OCI-LY7 (cell line): ENCODE measurements around the gene GIPC3. TPM values are rescaled to one million over a fixed set of nuclear protein-coding genes. Genes with fewer than 3 reads are reported as not detected.

Experiments used
- BruUV-seq: library from RNA; stranded (reverse); fragments of 400-500 nt; replicated peaks from 2 replicates; lab custom pipeline; 2021; lab: Mats Ljungman, UMichigan
- CTCF ChIA-PET: fragments of 300-600 bp; sonication (Branson Sonifier 250); formaldehyde crosslinking; loops from one replicate; lab custom pipeline; 2022; ENCODE audit warnings: antibody characterized with exemption; ENCODE audit not compliant: unreplicated experiment; lab: Charles Lee
- POLR2A ChIA-PET: fragments of 300-600 bp; sonication (Branson Sonifier 250); formaldehyde crosslinking; loops from one replicate; lab custom pipeline; 2022; ENCODE audit warnings: antibody characterized with exemption; lab: Charles Lee
- DNase-seq: peaks from one replicate; pipeline ENCODE4 v3.0.0-alpha.2; 2015; ENCODE audit warnings: low spot score
- H2AFZ ChIP-seq: fragments of 200-600 bp; sonication (generic), shearing (Covaris generic); 2 replicates; pipeline ENCODE4 v1.6.1; 2014; ENCODE audit warnings: mild to moderate bottlenecking, antibody characterized with exemption, low read length, moderate library complexity
- H3K27ac ChIP-seq: fragments of 200-600 bp; sonication (generic); 2 replicates; pipeline ENCODE4 v1.5.1; 2014; ENCODE audit warnings: mixed run types, low read depth, mild to moderate bottlenecking, moderate library complexity, low read length, inconsistent platforms; ENCODE audit not compliant: poor library complexity, severe bottlenecking
- H3K36me3 ChIP-seq: fragments of 200-600 bp; sonication (generic); 2 replicates; pipeline ENCODE4 v1.6.1; 2014; ENCODE audit warnings: mild to moderate bottlenecking, antibody characterized with exemption, low read length, moderate library complexity, mixed read lengths; ENCODE audit not compliant: insufficient read depth
- H3K4me1 ChIP-seq: fragments of 200-600 bp; sonication (generic); 2 replicates; pipeline ENCODE4 v1.5.1; 2014; ENCODE audit warnings: mild to moderate bottlenecking, low read length; ENCODE audit not compliant: insufficient read depth, poor library complexity, severe bottlenecking
- H3K4me2 ChIP-seq: fragments of 200-600 bp; sonication (generic); 2 replicates; pipeline ENCODE4 v1.6.1; 2014; ENCODE audit warnings: mild to moderate bottlenecking, low read length
- H3K4me3 ChIP-seq: fragments of 200-600 bp; sonication (generic); 2 replicates; pipeline ENCODE4 v1.5.1; 2014; ENCODE audit warnings: mild to moderate bottlenecking, low read depth, low read length; ENCODE audit not compliant: poor library complexity, severe bottlenecking
- H3K79me2 ChIP-seq: fragments of 200-600 bp; sonication (generic); 2 replicates; pipeline ENCODE4 v1.6.1; 2016; ENCODE audit warnings: low read depth, mild to moderate bottlenecking, low read length, moderate library complexity, mixed read lengths; ENCODE audit not compliant: insufficient read depth
- H3K9me2 ChIP-seq: fragments of 200-600 bp; sonication (generic); 2 replicates; pipeline ENCODE4 v1.6.1; 2016; ENCODE audit warnings: mild to moderate bottlenecking, low read length, mixed read lengths; ENCODE audit not compliant: insufficient read depth
- H3K9me3 ChIP-seq: fragments of 200-600 bp; sonication (generic); 2 replicates; pipeline ENCODE4 v1.6.1; 2014; ENCODE audit warnings: mild to moderate bottlenecking, mixed run types, low read length, mixed read lengths
- H4K20me1 ChIP-seq: fragments of 200-600 bp; sonication (generic); 2 replicates; pipeline ENCODE4 v1.6.1; 2014; ENCODE audit warnings: mild to moderate bottlenecking, antibody characterized with exemption, low read length, moderate library complexity, mixed read lengths; ENCODE audit not compliant: insufficient read depth
- CTCF ChIP-seq: fragments of 200-600 bp; sonication (generic); conservative IDR thresholded peaks from 2 replicates; pipeline ENCODE4 v1.5.1; 2014; ENCODE audit warnings: mild to moderate bottlenecking, antibody characterized with exemption, low read length, moderate library complexity, mixed read lengths
- EZH2phosphoT487 ChIP-seq: fragments of 200-600 bp; sonication (generic); IDR thresholded peaks from 2 replicates; pipeline ENCODE4 v1.6.1; 2018; ENCODE audit warnings: low read depth, borderline replicate concordance, mild to moderate bottlenecking, mixed run types, antibody characterized with exemption, low read length, moderate library complexity, mixed read lengths
- intact Hi-C: fragments of 100-400 bp; cut with micrococcal nuclease; formaldehyde crosslinking; loops from one replicate; pipeline ENCODE4 v1.10.0; 2022; ENCODE audit not compliant: unreplicated experiment
- small RNA-seq: library from RNA; depleted of rRNA; stranded (forward); fragments of <200 nt; gene quantifications from one replicate; pipeline ENCODE3, GENCODE V24; 2014
- total RNA-seq, 2 experiments: library from RNA; depleted of rRNA in 1 of 2; stranded (reverse); fragments of >200 nt in 1 of 2; shearing (Covaris generic) in 1 of 2; gene quantifications; 2 replicates each; pipeline ENCODE4 v1.2.3, GENCODE V29; 2014 to 2022

GIPC3 gene
- total RNA-seq, 2 experiments from 2014 or later, result not detected

GRCh38 chr19:3641515-3642269 is 56.4 kb downstream of the GIPC3 start:
- H3K27ac ChIP-seq, result no peak overlapping the region
- H3K36me3 ChIP-seq, result no peaks in the 10 kb centered on the region
- no TSS peak for BruUV-seq
- intact Hi-C loops, result no loop called here
- H3K9me3 ChIP-seq, result no peaks in the 10 kb centered on the region
- H3K4me2 ChIP-seq, result no peak overlapping the region
- CTCF ChIA-PET, result no interaction called here
- H3K9me2 ChIP-seq, result no peaks in the 10 kb centered on the region
- no peak overlapping the region for H3K4me3 ChIP-seq
- no peaks in the 10 kb centered on the region for H3K4me1 ChIP-seq
- no peaks in the 10 kb centered on the region for H3K79me2 ChIP-seq
- no peaks in the 10 kb centered on the region for H4K20me1 ChIP-seq
- POLR2A ChIA-PET, result no interaction called here
- no peak for TF ChIP-seq CTCF
- no peak for TF ChIP-seq EZH2phosphoT487
- DNase-seq, result no peak
- no peak overlapping the region for H2AFZ ChIP-seq

GRCh38 chr19:3642296-3642695 is 57.0 kb downstream of the GIPC3 start:
- no peak for TF ChIP-seq CTCF
- no peak for TF ChIP-seq EZH2phosphoT487
- H3K4me1 ChIP-seq, result no peaks in the 10 kb centered on the region
- POLR2A ChIA-PET, result no interaction called here

More at GRCh38 chr19:3642296-3642695, 57.0 kb downstream of the GIPC3 start:
- CTCF ChIA-PET, result no interaction called here
- Histone ChIP-seq H3K27ac (no peak overlapping the region), H3K4me2 (no peak overlapping the region), H2AFZ (no peak overlapping the region), H3K36me3 (no peaks in the 10 kb centered on the region), H3K9me2 (no peaks in the 10 kb centered on the region), H3K79me2 (no peaks in the 10 kb centered on the region), H4K20me1 (no peaks in the 10 kb centered on the region), H3K4me3 (no peak overlapping the region), H3K9me3 (no peaks in the 10 kb centered on the region)
- BruUV-seq, result no TSS peak
- intact Hi-C loops, result no loop called here
- DNase-seq, result no peak

Small RNA genes lying within 50 kb of the gene (small RNA-seq; reads per million reads assigned to genes)
- not detected for gene AC005786.1

Other genes starting within 250 kb of the GIPC3 start
- gene NFIC, start 218.9 kb upstream of the GIPC3 start, total RNA-seq (2014; rRNA removed; shearing (Covaris generic)), result 1.0 and 1.7 TPM in 2 replicates
- 1.5 and 1.8 TPM in 2 replicates for gene NFIC, start 218.9 kb upstream of the GIPC3 start, total RNA-seq (2022)
- gene SMIM24, start 105.0 kb upstream of the GIPC3 start, total RNA-seq (2014; rRNA removed; shearing (Covaris generic)), result 9.9 and 14.4 TPM in 2 replicates
- gene SMIM24, start 105.0 kb upstream of the GIPC3 start, total RNA-seq (2022), result 6.8 and 11.3 TPM in 2 replicates
- gene SMIM44, start 102.0 kb upstream of the GIPC3 start, total RNA-seq (2014; rRNA removed; shearing (Covaris generic)), result not detected in 2 replicates
- gene SMIM44, start 102.0 kb upstream of the GIPC3 start, total RNA-seq (2022), result not detected in 2 replicates
- 12.3 and 13.1 TPM in 2 replicates for gene DOHH, start 84.8 kb upstream of the GIPC3 start, total RNA-seq (2014; rRNA removed; shearing (Covaris generic))
- gene DOHH, start 84.8 kb upstream of the GIPC3 start, total RNA-seq (2022), result 9.8 and 11.3 TPM in 2 replicates
- 39.8 and 61.2 TPM in 2 replicates for gene FZR1, start 79.2 kb upstream of the GIPC3 start, total RNA-seq (2014; rRNA removed; shearing (Covaris generic))
- gene FZR1, start 79.2 kb upstream of the GIPC3 start, total RNA-seq (2022), result 65.3 and 67.9 TPM in 2 replicates
- 0.44 and 1.1 TPM in 2 replicates for gene TEKTIP1, start 46.3 kb upstream of the GIPC3 start, total RNA-seq (2014; rRNA removed; shearing (Covaris generic))
- 7.0 and 9.7 TPM in 2 replicates for gene TEKTIP1, start 46.3 kb upstream of the GIPC3 start, total RNA-seq (2022)
- 74.4 and 79.4 TPM in 2 replicates for gene MFSD12, start 27.9 kb upstream of the GIPC3 start, total RNA-seq (2014; rRNA removed; shearing (Covaris generic))
- 72.6 and 78.8 TPM in 2 replicates for gene MFSD12, start 27.9 kb upstream of the GIPC3 start, total RNA-seq (2022)
- gene HMG20B, start 12.5 kb upstream of the GIPC3 start, total RNA-seq (2014; rRNA removed; shearing (Covaris generic)), result 105 and 119 TPM in 2 replicates
- gene HMG20B, start 12.5 kb upstream of the GIPC3 start, total RNA-seq (2022), result 91.0 and 108 TPM in 2 replicates
- gene TBXA2R, start 21.4 kb downstream of the GIPC3 start, total RNA-seq (2014; rRNA removed; shearing (Covaris generic)), result not detected in 2 replicates
- gene TBXA2R, start 21.4 kb downstream of the GIPC3 start, total RNA-seq (2022), result not detected in 2 replicates
- 35.9 and 38.6 TPM in 2 replicates for gene CACTIN, start 41.3 kb downstream of the GIPC3 start, total RNA-seq (2014; rRNA removed; shearing (Covaris generic))
- gene CACTIN, start 41.3 kb downstream of the GIPC3 start, total RNA-seq (2022), result 33.0 and 34.2 TPM in 2 replicates
- gene PIP5K1C, start 115.0 kb downstream of the GIPC3 start, total RNA-seq (2014; rRNA removed; shearing (Covaris generic)), result 6.3 and 7.6 TPM in 2 replicates
- 13.7 and 15.1 TPM in 2 replicates for gene PIP5K1C, start 115.0 kb downstream of the GIPC3 start, total RNA-seq (2022)
- gene TJP3, start 122.9 kb downstream of the GIPC3 start, total RNA-seq (2014; rRNA removed; shearing (Covaris generic)), result 0.69 and 1.8 TPM in 2 replicates
- gene TJP3, start 122.9 kb downstream of the GIPC3 start, total RNA-seq (2022), result 1.8 and 2.3 TPM in 2 replicates
- gene APBA3, start 176.2 kb downstream of the GIPC3 start, total RNA-seq (2014; rRNA removed; shearing (Covaris generic)), result 34.7 and 40.4 TPM in 2 replicates
- 25.1 and 28.7 TPM in 2 replicates for gene APBA3, start 176.2 kb downstream of the GIPC3 start, total RNA-seq (2022)
- 88.7 and 93.1 TPM in 2 replicates for gene MRPL54, start 177.2 kb downstream of the GIPC3 start, total RNA-seq (2014; rRNA removed; shearing (Covaris generic))
- 60.4 and 66.6 TPM in 2 replicates for gene MRPL54, start 177.2 kb downstream of the GIPC3 start, total RNA-seq (2022)
- gene RAX2, start 186.8 kb downstream of the GIPC3 start, total RNA-seq (2014; rRNA removed; shearing (Covaris generic)), result not detected in 2 replicates
- gene RAX2, start 186.8 kb downstream of the GIPC3 start, total RNA-seq (2022), result not detected in 2 replicates
- gene MATK, start 200.9 kb downstream of the GIPC3 start, total RNA-seq (2014; rRNA removed; shearing (Covaris generic)), result not detected in 2 replicates
- gene MATK, start 200.9 kb downstream of the GIPC3 start, total RNA-seq (2022), result not detected in 2 replicates